ENCODE measurements around the gene GRK5.
A peak's percentile ranks its signal among the peaks of the same experiment; 100 is the strongest.

GRK5 gene

GRCh38 chr10:119395280-119396007, 188.1 kb downstream of the GRK5 start:
- H3K9me2 ChIP-seq (replicated peaks; ENCODE audit: control insufficient read depth, low read length): no peaks in the 10 kb centered on the region
- no peak for TF ChIP-seq EZH2phosphoT487 (IDR thresholded peaks at IDR 0.05; ENCODE audit: borderline replicate concordance, low read length)
- TF ChIP-seq, protein P1, sequence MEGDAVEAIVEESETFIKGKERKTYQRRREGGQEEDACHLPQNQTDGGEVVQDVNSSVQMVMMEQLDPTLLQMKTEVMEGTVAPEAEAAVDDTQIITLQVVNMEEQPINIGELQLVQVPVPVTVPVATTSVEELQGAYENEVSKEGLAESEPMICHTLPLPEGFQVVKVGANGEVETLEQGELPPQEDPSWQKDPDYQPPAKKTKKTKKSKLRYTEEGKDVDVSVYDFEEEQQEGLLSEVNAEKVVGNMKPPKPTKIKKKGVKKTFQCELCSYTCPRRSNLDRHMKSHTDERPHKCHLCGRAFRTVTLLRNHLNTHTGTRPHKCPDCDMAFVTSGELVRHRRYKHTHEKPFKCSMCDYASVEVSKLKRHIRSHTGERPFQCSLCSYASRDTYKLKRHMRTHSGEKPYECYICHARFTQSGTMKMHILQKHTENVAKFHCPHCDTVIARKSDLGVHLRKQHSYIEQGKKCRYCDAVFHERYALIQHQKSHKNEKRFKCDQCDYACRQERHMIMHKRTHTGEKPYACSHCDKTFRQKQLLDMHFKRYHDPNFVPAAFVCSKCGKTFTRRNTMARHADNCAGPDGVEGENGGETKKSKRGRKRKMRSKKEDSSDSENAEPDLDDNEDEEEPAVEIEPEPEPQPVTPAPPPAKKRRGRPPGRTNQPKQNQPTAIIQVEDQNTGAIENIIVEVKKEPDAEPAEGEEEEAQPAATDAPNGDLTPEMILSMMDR (IDR thresholded peaks at IDR 0.05; ENCODE audit: low read depth, low read length, poor library complexity, severe bottlenecking): no peak
- H3K9me3 ChIP-seq (ENCODE audit: control insufficient read depth, insufficient read depth, low read length): no peaks in the 10 kb centered on the region
- no peaks in the 10 kb centered on the region for H3K36me3 ChIP-seq (ENCODE audit: control insufficient read depth, low read length)
- no peak overlapping the region for H3K4me3 ChIP-seq (ENCODE audit: low read length)
- H3K27ac ChIP-seq (ENCODE audit: low read depth, low read length): no peak overlapping the region
- H3K4me1 ChIP-seq (ENCODE audit: control insufficient read depth, low read length): peaks cover 24% of the 10 kb centered on the region
- no peak overlapping the region for H3K4me2 ChIP-seq (ENCODE audit: low read length)
- no peaks in the 10 kb centered on the region for H3K79me2 ChIP-seq (ENCODE audit: control insufficient read depth, low read length)
- no peaks in the 10 kb centered on the region for H3K27me3 ChIP-seq (ENCODE audit: control insufficient read depth, low read length)
- no peaks in the 10 kb centered on the region for H4K20me1 ChIP-seq (ENCODE audit: control insufficient read depth, insufficient read depth, low read depth, low read length)
- no peaks in the 10 kb centered on the region for H3F3A ChIP-seq (ENCODE audit: control insufficient read depth, insufficient read depth)

DNA sequence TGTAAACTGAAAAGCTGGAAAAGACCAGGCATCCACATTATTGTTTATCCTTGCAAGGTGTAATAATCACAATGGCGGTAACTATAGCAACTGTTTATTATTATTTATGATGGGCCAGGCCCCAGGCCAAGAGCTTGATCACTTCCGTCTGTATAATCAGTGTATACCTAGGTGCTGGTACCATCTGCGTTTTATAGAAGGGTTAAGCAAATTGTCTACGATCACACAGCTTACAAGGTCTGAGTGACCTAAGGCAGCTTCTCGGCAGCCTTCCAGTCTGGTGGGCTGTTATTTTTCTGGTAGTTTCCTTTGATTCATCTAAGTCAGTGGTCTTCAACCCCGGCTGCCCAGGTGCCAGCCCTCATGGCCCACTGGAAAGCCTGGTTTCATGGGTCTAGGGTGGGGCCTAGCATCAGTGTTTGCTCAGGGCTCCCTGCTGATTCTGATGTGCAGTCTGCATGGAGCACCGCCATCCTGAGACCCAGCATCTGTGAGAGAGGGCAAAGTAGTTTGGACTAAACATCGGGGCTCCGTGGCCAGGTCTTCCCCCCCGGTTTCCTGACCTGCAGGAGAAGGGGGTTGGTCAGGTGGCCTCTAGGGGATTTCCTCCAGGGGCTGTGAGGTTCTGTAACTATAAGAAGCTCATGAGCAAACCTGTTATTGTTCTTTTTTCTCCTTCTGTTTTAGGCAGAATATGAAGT, 188.8 kb downstream of the GRK5 start:
- H3F3A ChIP-seq (ENCODE audit: control insufficient read depth, insufficient read depth): no peaks in the 10 kb centered on the region
- no peaks in the 10 kb centered on the region for H4K20me1 ChIP-seq (ENCODE audit: control insufficient read depth, insufficient read depth, low read depth, low read length)
- peak overlapping the region; percentile 12 for H3K4me2 ChIP-seq (ENCODE audit: low read length)
- no peaks in the 10 kb centered on the region for H3K36me3 ChIP-seq (ENCODE audit: control insufficient read depth, low read length)
- no peak overlapping the region for H3K4me3 ChIP-seq (ENCODE audit: low read length)
- no peaks in the 10 kb centered on the region for H3K27me3 ChIP-seq (ENCODE audit: control insufficient read depth, low read length)
- no peaks in the 10 kb centered on the region for H3K9me2 ChIP-seq (replicated peaks; ENCODE audit: control insufficient read depth, low read length)
- no peaks in the 10 kb centered on the region for H3K9me3 ChIP-seq (ENCODE audit: control insufficient read depth, insufficient read depth, low read length)
- no peak overlapping the region for H3K27ac ChIP-seq (ENCODE audit: low read depth, low read length)
- H3K79me2 ChIP-seq (ENCODE audit: control insufficient read depth, low read length): no peaks in the 10 kb centered on the region
- peaks cover 24% of the 10 kb centered on the region for H3K4me1 ChIP-seq (ENCODE audit: control insufficient read depth, low read length)
- TF ChIP-seq, protein P1 (IDR thresholded peaks at IDR 0.05; ENCODE audit: low read depth, low read length, poor library complexity, severe bottlenecking): no peak
- TF ChIP-seq EZH2phosphoT487 (IDR thresholded peaks at IDR 0.05; ENCODE audit: borderline replicate concordance, low read length): no peak

- Histone ChIP-seq H3K4me3 (ENCODE audit: low read length) (no peak overlapping the region), H3K27ac (ENCODE audit: low read depth, low read length) (no peak overlapping the region), H3K9me3 (ENCODE audit: control insufficient read depth, insufficient read depth, low read length) (no peaks in the 10 kb centered on the region), H3K9me2 (replicated peaks; ENCODE audit: control insufficient read depth, low read length) (no peaks in the 10 kb centered on the region), H3F3A (ENCODE audit: control insufficient read depth, insufficient read depth) (no peaks in the 10 kb centered on the region), H3K27me3 (ENCODE audit: control insufficient read depth, low read length) (no peaks in the 10 kb centered on the region), H4K20me1 (ENCODE audit: control insufficient read depth, insufficient read depth, low read depth, low read length) (no peaks in the 10 kb centered on the region), H3K36me3 (ENCODE audit: control insufficient read depth, low read length) (no peaks in the 10 kb centered on the region), H3K79me2 (ENCODE audit: control insufficient read depth, low read length) (no peaks in the 10 kb centered on the region), H3K4me2 (ENCODE audit: low read length) (peak overlapping the region; percentile 12), H3K4me1 (ENCODE audit: control insufficient read depth, low read length) (peaks cover 24% of the 10 kb centered on the region)
- no peak for TF ChIP-seq EZH2phosphoT487 (IDR thresholded peaks at IDR 0.05; ENCODE audit: borderline replicate concordance, low read length)
- TF ChIP-seq, protein P1 (IDR thresholded peaks at IDR 0.05; ENCODE audit: low read depth, low read length, poor library complexity, severe bottlenecking): no peak
Observed at GRCh38 chr10:119396709-119397071, 189.3 kb downstream of the GRK5 start.
